Hematopoietic multipotent progenitor cell treated with erythropoietin and hydrocortisone succinate and interleukin-3 and kit ligand, for 4 days (in vitro differentiated cells): ENCODE results near the gene TGFB3.
"Not testable (repeated sequence)": the region's sequence is repeated elsewhere in the genome, so short reads cannot be mapped to it uniquely, and the experiment has no call there.

Source experiments
- DNase-seq: peaks from one replicate; pipeline ENCODE4 v3.0.0-alpha.2; 2015

TGFB3 gene

DNA sequence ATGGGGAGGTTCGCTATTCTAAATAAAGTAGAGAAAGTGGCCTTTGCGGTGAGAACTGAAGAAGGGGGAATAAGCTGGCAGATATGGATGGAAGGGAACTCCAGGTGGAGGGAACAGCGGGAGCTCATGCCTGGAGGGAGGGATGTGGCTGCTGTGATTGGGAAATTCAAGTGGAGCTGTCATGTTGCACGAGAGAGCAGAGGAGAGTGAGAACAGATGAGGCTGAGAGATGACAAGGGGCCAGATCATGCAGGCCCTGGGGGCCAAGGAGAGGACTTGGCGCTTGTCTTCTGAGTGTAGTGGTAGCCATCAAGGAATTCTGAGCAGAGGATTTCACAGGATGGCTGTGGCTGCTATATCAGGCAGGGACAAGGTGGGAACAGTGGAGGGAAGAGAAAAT, 35.0 kb downstream of the TGFB3 start:
- DNase-seq: no peak

- peak; percentile 13 for DNase-seq
Measured at GRCh38 chr14:75944607-75945241, 37.1 kb downstream of the TGFB3 start.

DNA sequence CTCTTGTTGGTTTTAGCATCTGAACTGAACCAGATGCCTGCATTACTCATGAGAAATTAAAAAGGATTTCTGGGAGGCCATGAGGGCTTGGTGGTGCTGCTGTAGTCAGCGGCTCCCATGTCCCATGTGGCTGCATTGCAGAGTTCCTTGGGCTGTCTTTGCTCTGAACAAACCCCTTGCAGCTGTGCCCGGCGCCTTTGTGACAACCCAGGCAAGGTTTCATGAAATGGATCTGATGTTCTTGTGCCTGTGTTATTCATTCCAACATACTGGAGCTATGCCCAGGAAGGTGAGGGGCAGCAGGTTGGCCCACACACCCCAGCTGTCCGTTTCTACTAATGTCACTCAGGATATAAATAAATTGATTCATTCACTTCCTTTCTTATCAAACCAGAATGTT, 40.8 kb downstream of the TGFB3 start:
- no peak for DNase-seq

GRCh38 chr14:75939200-75939599, 42.6 kb downstream of the TGFB3 start:
- no peak for DNase-seq

GRCh38 chr14:75934998-75935628, 46.7 kb downstream of the TGFB3 start:
- DNase-seq: peak; percentile 35

GRCh38 chr14:75933712-75934296, 48.0 kb downstream of the TGFB3 start:
- DNase-seq: no peak

DNA sequence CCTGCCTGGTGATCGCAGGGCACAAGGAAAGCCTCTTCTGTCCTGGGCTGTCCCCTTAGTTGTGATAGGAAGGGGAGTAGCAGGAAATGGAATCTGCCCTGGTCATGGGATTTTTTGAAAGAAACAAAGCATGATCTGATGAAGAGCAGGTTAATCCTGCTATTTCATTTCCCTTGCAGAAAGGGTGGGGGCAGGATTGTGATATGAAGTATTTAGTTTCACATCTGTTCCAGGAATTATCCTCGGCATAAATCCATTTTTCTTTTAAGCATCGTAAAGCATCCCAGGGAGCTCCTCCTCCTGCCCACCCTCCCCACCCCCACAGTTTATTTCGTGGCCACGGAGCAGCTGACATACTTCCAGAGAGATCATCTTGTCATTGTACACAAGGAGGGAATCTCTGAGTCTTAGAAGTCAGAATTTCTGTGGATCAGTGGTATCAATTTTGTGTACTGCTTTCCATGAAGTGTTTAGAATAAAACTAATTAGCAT, 53.1 kb downstream of the TGFB3 start:
- no peak for DNase-seq

DNA sequence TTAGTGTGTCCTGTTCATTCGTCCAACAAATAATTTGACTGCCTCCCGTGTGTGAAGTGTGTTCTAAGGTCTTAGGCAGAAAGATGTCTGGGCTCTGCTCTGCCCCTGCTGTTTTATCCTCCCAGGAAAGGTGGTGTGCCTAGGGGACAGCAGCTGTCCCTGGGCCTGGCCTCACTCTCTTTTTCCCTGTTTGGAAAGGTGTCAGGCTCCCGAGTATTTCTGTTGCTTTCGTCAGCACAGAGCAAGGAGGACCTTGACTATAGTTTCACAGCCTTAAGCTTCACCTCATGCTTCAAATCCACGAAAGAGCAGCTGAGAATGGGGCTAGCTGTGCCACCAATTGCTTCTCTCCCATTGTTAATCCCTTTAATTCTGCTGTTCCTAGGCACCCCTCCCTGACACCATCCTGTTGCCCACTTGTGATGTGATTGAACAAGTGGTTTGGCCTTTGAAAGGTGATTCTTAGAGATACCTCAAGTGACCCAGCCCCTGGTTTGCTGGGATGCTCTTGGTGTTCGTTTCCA, 54.2 kb downstream of the TGFB3 start:
- no peak for DNase-seq

DNA sequence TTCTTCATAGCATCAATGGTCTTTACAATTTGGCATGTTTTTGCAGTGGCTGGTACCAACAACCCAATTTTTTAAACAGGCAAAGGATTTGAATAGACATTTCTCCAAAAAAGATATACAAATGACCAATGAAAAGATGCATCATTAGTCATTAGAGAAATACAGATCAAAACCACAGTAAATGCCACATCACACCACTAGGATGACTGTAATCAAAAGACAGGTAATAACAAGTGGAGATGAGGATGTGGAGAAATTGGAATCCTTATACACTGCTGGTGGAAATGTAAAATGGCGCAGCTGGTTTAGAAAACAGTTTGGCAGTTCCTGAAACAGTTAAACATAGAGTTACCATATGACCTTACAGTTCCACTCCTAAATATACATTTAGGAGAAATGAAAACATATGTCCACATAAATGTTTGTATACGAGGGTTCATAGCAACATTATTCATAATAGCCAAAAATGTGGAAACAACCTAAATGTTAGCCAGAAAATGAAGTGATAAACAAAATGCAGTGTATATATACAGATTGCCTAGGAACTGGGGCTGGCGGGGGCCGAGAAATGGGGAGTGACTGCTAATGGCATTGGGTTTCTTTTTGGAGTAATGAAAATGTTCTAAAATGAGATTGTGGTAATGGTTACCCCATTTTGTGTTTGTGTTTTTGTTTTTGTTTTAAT, 55.2 kb downstream of the TGFB3 start:
- DNase-seq: no peak

- not testable (repeated sequence) for DNase-seq
Measured at GRCh38 chr14:75925141-75925840, 56.5 kb downstream of the TGFB3 start.

GRCh38 chr14:75920421-75920820, 61.4 kb downstream of the TGFB3 start:
- DNase-seq: not testable (repeated sequence)

GRCh38 chr14:75917946-75918335, 63.9 kb downstream of the TGFB3 start:
- no peak for DNase-seq

GRCh38 chr14:75917322-75917945, 64.4 kb downstream of the TGFB3 start:
- DNase-seq: no peak

DNA sequence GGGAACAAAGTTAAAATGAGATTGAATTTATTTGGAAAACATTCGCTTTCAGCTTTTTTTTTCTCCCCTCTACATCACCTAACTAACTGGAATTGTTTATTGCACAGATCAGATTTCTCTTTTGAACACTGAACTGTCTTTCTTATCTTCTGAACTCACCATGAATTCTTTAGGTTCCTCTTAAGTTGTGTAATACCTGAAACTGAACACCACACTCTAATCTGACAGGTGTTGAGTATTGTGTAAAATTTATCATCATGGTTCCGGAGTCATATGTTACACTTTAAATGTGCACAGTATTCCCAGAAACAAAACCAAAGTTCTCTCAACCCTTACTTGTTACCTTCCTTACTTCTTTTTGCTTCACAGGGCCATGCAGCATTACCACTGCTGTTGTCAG, 66.8 kb downstream of the TGFB3 start:
- no peak for DNase-seq

GRCh38 chr14:75913183-75913582, 68.6 kb downstream of the TGFB3 start:
- no peak for DNase-seq

DNA sequence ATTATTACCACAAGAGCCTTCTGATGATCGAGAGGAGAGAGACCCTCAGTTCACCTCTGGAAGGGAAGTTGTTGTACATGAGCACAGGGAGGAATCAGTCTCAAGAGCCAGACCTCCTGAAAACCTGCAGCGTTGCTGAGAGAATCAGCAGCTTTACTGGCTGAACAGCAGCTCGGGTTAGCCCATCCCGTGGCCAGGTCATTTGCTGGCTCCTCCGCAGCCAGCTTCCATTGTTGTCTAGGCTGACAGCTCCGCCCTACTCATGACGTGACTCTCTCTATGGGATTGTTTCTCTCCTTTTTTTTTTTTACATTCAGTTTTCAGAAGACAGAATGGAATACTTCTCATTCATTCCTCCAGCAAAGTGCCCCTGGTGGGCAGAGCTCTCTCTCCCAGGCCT, 69.9 kb downstream of the TGFB3 start:
- DNase-seq: no peak

- no peak for DNase-seq
Measured at GRCh38 chr14:75910048-75910447, 71.7 kb downstream of the TGFB3 start.

GRCh38 chr14:75909630-75910029, 72.2 kb downstream of the TGFB3 start:
- DNase-seq: no peak
